Left hindlimb (tissue), 1 donor: ENCODE measurements around the gene NPHS1.
"Not testable (repeated sequence)": the region's sequence is repeated elsewhere in the genome, so short reads cannot be mapped to it uniquely, and the experiment has no call there.

Experiments
- DNase-seq: peaks from one replicate; pipeline ENCODE4 v3.0.0-alpha.2; 2018

The NPHS1 gene

GRCh38 chr19:35848486-35848885 lies 3.8 kb downstream of the NPHS1 start:
- no peak for DNase-seq

DNA sequence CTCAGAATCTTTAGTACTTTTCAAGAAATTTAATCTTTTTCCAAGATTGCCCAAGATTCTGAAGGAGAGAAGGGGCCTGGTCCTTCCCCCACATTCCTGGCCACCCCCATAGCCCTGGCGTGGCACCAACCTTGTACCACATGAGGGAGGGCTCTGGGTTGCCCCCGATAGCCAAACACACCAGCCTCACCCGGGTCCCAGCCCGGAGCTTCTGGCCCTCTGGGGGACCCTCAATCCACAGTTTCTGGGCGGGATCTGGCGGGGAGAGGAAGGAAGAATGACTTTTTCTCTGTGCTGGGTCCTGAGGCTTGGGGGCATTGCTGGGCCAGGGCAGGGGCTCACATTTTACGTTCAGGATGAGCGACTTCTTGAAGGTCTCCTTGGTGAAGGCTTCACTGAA lies 4.4 kb downstream of the NPHS1 start:
- DNase-seq = no peak

DNA sequence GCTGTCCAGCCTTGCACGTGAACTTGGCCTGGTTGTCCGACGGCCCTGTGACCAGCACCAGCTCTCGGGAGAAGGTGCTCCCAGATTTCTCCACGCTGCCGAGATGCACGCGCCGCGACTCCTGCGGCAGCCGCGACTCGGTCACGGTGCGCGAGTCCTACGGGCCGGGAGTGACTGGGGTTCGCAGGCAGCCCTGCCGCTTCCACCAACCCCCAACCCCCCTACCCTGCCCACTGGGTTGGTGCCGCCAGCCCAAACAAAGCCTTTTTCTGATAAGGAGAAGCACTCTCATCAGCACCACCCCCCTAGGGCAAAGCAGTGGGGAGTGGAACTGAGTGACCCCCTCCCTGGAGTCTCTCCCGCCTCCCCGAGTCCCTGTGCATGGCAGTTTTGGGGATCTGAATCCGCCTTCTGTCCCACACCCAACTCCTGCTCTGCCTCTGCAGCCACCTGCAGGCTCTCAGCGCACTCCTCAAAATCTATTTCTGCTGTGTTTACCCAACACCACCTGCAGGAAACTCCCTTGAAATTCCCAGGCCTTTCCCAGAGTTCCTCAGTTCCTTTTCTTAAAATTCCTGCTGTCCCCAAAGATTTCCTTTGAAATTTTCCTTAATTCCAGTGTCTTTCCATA lies 6.2 kb downstream of the NPHS1 start:
- DNase-seq = no peak

GRCh38 chr19:35845215-35846037 lies 6.9 kb downstream of the NPHS1 start:
- no peak for DNase-seq

DNA sequence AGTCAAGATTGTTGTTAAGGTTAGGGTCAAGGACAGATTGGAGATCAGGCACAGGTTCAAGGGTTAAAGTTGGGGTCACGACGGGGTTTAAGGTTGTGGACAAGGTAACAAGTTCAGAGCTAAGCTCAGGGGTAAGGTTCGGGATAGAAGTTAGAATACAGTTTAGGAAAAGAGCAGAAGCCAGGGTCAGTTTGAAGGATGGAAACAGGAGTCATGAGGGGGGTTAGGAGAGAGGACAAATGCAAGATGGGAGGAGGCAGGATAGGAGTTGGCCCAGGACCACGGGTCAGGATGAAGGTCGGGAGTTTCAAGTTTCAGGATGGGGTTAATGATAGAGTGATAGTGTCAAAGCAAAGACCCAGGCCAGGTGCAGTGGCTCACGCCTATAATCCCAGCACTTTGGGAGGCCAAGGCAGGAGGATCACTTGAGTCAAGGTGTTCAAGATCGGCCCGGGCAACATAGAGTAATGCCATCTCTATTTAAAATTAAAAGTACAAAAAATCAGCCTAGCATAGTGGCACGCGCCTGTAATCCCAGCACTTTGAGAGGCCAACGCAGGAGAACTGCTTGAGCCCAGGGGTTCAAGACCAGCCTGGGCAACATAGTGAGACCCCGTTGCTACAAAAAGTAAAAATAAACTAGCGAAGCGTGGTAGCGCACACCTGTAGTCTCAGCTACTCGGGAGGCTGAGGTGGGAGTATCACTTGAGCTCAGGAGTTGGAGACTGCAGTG lies 7.7 kb downstream of the NPHS1 start:
- DNase-seq = no peak

DNA sequence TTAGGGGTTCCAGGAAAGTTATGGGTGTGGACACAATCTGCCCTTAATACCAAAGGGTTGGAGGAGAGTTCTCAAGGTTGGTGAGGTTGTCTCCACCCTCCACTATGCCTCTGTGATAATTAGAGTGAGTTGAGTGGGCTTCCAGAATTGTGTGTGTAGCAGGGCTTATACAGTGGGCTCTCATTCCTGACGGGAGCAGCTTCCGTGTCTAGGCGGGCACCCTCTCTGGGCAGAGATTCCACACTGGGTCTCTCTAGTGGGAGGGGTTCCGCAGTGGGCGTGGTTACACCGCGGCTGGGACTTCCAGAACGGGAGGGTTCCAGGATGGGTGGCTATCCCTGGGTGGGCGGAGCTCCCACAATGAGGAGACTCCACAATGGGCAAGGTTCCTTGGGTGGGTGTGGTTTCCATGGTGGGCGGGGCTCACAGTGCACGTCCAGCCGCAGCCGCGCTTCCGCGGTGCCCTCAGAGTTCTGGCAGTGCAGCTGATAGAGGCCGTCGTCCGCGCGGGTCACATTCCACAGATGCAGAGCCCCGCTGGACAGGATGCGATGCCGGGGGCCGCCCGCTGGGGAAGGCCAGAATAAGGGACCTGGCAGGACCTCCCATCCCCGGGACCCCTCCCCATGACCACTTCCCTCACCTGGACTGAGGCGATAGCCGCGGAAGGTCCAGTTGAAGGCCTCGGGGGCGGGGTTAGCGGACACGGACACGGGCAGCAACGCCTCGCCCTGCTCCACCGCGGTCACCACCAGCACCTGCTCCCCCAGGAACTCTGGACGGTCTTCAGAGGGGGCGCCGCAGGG lies 8.4 kb downstream of the NPHS1 start:
- DNase-seq = no peak

DNA sequence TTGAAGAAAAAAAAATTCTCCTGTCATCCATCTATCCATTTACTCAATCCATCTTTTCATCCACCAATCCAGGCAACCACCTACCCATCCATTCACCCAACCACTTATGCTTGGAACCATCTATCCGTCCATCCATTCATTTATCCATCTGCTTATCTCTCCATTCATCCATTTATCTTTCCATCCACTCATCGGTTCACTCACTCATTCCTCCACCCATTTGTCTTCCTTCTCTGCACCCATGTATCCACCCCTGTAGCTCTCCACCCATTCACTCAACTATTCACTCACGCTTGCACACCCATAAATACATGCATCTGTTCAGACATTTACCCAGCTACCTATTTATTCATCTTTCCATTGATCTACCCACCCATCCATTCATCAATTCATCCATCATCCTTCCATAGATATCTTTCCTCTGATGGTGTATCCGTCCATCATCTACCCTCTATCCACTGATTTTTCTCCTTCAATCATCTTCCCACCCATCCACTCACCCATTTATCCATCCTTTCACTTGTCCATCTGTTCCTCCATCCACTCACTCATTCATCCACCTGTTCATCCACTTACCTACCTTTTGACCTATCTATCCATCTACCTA lies 9.5 kb downstream of the NPHS1 start:
- no peak for DNase-seq

DNA sequence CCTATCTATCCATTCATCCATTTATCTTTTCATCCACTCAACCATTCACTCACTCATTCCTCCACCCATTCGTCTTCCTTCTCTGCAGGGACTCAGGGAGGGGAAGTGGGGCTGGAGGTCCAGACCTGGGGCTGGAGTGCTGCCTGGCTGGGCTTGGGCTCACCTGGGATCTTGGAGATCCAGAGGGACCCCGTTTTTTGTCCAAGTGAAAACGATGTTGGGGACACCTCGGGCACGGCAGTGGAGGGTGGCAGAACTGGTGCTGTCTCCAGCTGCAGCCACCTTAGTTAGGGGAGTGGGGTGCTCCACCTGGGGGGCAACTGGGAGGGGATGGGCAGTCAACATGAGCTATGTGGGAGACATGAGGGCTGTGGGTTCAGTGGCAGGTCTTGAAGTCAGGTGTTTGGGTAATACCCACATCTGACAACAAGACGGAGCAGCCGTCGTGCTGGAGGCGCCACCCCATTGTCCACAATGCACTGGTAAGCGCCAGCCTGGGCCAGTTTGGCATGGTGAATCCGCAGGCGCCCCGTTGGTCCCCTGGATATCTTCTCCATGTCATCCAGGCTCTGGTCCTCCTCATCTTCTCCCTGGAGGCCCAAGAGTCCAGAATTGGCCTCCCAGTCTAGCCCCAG lies 10.2 kb downstream of the NPHS1 start:
- no peak for DNase-seq

DNA sequence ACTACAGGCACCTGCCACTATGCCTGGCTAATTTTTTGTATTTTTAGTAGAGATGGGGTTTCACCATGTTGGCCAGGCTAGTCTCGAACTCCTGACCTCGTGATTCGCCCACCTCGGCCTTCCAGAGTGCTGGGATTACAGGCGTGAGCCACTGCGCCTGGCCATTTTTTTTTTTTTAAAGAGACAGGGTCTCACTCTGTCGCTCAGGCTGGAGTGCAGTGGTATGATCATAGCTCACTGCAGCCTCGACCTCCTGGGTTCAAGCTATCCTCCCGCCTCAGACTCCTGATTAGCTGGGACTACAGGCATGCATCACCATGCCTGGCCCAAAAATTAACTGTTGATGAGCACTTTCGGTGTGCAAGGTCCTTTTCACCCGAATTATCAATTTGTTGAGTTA lies 16.2 kb downstream of the NPHS1 start:
- not testable (repeated sequence) for DNase-seq

DNA sequence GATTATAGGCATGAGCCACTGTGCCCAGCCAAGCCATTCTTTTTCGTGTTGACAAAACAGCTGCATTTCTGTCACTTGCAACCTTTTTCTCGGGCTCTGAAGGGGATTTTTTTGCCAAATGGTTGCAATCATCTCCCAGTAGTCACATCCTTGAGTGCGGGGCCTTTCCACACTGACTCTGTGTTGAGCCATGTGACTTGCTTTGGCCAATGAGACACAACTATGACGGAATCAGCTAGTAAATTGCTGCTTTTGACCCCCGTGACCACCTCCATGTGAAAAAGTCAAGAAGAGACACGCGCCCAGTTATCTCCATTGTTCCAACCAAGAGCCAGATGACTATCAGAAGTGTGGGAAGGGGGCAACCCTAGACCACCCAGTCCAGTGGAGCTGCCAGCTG lies 18.3 kb downstream of the NPHS1 start:
- DNase-seq = no peak

GRCh38 chr19:35832054-35832453 lies 20.2 kb downstream of the NPHS1 start:
- no peak for DNase-seq

GRCh38 chr19:35830986-35831385 lies 21.3 kb downstream of the NPHS1 start:
- no peak for DNase-seq

DNA sequence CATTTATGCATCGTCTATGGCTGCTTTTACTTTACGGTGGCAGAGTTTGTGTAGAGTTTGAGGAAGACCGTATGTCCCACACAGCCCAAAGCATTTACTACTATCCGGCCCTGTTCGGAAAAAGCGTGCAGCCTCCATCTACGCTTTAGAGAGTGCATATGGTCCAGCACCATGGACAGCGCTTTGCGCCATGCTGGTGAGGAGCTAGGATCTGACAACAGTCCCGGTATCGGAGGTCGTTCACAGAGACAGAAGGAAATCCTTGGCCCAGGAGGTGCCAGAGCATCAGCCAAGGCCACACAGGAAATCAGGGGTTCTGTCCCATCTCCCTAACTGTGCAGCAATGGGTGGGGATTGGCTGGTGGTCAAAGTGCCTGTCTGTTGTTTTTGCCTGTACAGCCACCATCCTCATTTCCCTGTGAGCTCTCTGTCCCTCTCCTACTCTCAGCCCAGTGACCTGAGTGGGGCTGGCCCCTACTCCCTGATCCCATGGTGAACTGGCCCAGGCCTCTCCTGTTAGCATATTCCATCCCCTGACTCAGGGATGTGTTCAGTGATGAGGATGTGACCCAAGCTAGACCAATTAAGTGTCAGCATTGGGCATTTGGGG lies 23.5 kb downstream of the NPHS1 start:
- peak; percentile 69 for DNase-seq

DNA sequence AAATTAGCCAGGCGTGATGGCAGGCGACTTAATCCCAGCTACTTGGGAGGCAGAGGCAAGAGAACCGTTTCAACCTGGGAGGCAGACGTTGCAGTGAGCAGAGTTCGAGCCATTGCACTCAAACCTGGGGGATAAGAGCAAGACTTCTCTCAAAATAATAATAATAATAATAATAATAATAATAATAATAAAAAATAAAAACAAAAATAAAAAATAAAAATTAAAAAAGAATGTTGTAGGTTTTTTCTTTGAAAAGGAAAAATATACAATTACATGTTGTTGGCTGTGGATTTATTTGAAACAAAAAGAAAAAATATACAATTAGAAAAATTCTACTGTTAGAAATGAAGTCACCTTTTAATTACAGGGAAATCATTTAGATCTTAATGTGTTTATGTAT lies 28.2 kb downstream of the NPHS1 start:
- DNase-seq = no peak

DNA sequence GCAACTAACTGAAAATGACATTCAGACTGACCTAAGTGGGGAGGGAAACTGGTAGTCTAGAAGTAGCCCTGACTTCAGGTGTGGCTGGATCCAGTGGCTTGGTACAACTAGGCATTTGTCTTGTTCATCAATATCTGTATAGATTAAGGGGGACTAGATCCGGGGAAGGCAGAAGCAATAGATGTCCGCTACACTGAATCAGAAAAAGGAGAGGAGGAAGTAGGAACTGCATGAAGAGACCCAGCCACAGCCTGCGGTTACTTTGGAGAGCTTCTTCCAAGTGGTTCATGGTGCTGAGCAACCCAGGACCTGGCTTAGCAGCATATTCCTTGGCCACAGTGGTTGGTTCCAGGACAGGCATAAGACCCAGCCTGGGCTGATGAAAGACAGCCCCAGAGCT lies 29.7 kb downstream of the NPHS1 start:
- DNase-seq = no peak

GRCh38 chr19:35818445-35818844 lies 33.9 kb downstream of the NPHS1 start:
- no peak for DNase-seq

DNA sequence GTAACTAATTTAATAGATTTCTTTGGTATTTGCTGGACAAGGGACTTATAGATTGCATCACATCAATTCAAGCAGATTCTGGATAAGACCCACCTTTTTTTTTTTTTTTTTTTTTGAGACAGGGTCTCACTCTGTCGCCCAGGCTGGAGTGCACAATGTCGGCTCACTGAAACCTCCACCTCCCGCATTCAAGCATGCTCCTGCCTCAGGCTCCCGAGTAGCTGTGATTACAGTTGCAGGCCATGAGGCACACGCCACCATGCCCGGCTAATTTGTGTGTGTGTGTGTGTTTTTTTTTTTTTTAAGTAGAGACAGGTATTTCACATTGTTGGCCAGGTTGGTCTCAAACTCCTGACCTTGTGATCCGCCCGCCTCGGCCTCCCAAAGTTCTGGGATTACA lies 35.5 kb downstream of the NPHS1 start:
- DNase-seq = no peak

DNA sequence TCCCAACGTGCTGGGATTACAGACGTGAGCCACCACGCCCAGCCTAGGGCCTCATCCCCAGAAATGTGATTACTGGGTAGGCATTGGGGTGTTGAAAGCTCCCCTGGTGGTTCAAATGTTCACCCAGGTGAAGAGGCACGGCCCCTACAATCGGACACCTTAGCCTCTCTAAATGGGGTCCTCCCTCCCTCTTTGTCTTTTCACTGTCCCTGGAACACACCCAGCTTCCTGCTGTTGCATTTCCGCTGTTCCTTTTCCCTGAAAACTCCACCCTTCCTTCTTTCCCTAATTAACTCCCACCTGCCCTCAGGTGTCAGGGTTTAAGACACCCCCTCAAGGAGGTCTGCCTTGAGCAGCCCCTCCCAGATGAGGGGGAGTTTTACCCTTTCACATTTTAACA lies 36.0 kb downstream of the NPHS1 start:
- DNase-seq = no peak

DNA sequence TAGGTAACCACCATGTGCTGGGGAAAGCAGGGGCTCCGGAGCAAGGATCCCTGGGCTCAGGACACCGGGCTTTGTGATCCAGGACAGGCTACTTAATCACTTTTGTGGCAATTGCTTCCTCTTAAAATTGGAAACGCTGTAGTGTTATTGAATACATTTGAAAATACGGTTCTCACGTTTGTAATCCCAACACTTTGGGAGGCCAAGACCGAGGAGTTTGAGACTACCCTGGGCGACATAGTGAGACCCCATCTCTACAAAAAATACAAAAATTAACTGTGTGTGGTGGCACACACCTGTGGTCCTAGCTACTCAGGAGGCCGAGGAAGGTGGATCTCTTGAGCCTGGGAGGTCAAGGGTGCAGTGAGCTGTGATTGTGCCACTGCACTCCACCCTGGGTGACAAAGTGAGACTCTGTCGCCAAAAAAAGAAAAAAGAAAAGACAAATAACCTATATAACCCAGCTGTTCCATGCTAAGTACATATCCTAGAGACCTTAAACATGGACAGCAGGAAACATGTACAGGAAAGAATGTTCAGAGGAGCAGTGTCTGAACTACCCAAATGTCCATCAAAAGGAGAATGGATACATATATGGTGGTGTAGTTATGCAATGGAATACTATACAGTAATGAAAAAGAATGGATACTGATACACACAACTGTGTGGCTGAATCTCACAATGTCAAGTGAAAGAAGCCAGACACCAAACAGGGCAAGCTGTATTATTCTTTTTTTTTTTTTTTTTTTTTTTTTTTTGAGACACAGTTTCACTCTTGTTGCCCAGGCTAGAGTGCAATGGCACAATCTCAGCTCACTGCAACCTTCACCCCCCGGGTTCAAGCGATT lies 39.0 kb downstream of the NPHS1 start:
- DNase-seq = no peak

- DNase-seq = no peak
Observed at GRCh38 chr19:35812220-35813042, 39.9 kb downstream of the NPHS1 start, which contains the start of gene PRODH2. PRODH2 (minus strand) TSS chr19:35812845; CDS start chr19:35812805, 40 bp downstream.
